ENCODE measurements around the gene ZMYND8.

GRCh38 chr20:47272893-47273590, 83.5 kb downstream of the ZMYND8 start:
- TF ChIP-seq GATA2 (IDR thresholded peaks at IDR 0.05; ENCODE audit: low read depth, low read length) (no peak), GATA3 (IDR thresholded peaks at IDR 0.05; ENCODE audit: low read depth, low read length) (no peak)

Measured in SH-SY5Y (cell line).